PC-9 (cell line): ENCODE measurements around the gene PPP1R7.

Experiments
- EZH2 ChIP-seq: fragments of 200-600 bp; sonication (generic); IDR thresholded peaks from 2 replicates; pipeline ENCODE4 v1.8.0; 2017; ENCODE audit warnings: antibody characterized with exemption, low read depth
- TF ChIP-seq, protein P1 (sequence below): fragments of 200-600 bp; sonication (generic); conservative IDR thresholded peaks from 2 replicates; pipeline ENCODE4 v1.6.1; 2017; ENCODE audit warnings: mixed run types, antibody characterized with exemption, mild to moderate bottlenecking, moderate library complexity

DNA sequence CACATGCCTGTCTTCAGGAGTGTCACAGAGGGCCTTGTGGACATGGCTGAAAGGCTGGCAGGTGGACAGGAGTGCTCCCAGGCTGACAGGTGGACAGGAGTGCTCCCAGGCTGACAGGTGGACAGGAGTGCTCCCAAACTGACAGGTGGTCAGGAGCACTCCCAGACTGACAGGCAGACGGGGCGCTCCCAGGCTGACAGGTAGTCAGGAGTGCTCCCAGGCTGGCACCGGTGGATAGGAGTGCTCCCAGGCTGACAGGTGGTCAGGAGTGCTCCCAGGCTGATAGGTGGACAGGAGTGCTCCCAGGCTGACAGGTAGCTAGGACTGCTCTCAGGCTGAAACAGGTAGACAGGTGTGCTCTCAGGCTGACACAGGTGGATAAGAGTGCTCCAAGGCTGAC is 54.8 kb downstream of the PPP1R7 start:
- TF ChIP-seq, protein P1, sequence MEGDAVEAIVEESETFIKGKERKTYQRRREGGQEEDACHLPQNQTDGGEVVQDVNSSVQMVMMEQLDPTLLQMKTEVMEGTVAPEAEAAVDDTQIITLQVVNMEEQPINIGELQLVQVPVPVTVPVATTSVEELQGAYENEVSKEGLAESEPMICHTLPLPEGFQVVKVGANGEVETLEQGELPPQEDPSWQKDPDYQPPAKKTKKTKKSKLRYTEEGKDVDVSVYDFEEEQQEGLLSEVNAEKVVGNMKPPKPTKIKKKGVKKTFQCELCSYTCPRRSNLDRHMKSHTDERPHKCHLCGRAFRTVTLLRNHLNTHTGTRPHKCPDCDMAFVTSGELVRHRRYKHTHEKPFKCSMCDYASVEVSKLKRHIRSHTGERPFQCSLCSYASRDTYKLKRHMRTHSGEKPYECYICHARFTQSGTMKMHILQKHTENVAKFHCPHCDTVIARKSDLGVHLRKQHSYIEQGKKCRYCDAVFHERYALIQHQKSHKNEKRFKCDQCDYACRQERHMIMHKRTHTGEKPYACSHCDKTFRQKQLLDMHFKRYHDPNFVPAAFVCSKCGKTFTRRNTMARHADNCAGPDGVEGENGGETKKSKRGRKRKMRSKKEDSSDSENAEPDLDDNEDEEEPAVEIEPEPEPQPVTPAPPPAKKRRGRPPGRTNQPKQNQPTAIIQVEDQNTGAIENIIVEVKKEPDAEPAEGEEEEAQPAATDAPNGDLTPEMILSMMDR, result no peak
- TF ChIP-seq EZH2, result no peak
